GM18870 (cell line): ENCODE measurements around the gene RGS6.

Experiments
- ATAC-seq: cut with Tn5 transposase; IDR thresholded peaks from one replicate; pipeline ENCODE4 v1.9.1; 2021; ENCODE audit warnings: moderate library complexity; ENCODE audit not compliant: unreplicated experiment

RGS6 gene

DNA sequence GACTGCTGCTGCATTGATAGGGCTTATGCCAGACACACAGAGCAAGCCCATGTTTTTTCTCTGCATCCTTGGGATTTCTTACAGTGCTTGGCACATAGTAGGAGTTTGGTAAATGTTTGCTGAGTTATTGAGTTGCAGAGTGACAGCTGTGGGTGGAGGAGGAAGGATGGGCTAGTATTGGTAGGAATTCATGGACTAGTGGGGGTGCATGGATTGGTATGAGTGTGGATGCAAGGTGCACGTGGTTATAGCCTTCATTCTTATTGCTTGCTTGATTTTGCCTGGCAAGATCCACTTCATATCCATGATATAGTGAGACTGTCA, 11.4 kb downstream of the RGS6 start:
- ATAC-seq: no peak

DNA sequence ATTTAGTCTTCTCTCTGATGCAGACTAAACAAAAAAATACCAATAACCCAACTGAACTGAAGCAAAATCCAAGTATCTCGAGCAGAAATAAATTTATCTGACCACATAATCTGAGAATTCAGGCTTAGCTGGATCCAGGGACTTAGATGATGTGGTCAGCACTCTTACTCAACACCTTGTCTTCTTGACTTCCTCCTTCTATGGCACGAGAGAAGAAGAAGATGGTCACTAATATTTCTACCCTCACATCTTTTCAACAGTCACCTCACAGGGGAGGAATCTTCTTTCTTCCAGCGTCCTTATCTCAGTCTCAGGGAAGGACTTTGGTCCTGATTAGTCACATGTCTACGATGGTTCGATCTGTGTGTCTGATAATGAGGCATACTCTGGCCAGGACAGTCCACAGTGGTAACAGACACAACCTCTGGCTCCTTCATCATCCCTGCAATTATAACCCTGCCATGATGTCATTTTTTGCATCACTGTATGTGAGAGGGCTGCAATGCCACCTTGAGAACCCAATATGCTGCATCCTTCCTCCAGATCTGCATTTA, 15.8 kb downstream of the RGS6 start:
- no peak for ATAC-seq

DNA sequence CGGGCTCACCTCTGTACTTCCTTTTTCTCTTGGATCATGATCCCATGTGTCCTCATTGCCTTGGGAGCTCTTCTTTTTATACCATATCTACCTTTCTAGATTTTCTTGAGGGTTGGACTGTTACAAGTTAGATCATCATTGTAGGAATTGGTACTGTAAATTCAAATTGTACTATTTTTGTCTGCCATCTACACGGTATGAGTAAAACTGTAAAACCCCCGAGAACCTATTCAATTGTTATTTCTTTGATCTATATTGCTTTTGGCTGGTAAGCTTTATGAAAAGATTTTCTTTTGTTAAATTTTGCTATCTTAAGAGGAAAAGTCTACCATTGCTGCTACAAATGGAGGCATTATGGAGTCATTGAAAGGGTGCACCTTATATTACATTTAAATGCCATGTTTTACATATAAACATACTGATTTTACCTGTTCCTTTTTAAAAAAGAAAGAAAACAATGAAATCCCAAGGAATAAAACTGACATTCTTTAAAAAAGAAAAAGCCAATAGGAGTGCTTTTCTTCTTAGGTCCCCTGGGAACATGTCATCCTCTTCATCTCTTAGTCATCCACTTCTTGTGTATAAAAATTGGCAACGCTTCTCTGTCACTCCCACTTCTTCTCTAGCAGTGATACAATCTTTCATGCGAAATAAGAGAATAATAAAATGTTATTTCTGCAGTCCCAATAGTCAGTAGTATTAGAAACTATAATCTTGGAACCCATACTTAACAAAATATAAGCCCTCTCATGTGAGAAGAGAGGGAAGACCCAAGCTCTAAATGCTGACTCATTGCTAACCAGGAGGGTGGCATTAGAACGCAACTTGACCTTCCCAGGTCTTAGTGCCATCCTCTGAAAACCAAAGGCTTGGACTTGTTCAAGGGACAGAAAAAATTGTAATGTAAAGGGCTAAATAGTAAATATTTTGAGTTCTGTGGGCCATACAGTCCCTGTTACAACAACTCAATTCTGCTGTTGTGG, 20.4 kb downstream of the RGS6 start:
- ATAC-seq: no peak

DNA sequence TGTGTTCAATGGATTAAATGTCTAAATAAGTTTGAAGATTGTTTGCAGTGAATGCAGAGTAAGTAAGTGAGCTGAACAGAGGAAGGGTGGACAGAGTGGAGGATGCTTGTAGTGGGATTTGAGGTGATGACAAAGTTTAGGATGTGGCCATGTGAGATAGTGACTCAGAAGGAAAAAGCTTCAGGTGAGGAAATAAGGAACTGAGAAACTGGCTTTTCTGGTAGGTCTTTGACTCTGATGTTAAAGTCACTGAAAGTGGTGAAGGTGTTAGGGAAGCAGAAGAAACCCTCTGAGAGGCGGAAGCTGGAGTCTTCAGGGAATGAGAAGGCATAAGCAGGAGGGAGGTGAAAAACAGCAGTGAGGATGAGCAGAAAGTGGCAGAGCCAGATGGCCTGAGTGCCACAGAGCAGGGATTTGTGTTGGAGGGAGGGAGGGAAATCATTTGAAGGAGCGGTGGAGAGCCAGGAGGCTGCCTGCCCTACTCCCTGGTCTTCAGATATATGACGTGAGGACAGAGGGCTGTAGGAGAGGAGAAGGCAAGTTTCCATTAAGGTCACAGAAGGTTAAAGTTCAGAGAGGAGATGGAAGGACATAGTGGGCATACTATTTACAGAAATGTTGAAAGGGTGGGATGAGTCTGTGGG, 24.8 kb downstream of the RGS6 start:
- ATAC-seq: peak; percentile 70

DNA sequence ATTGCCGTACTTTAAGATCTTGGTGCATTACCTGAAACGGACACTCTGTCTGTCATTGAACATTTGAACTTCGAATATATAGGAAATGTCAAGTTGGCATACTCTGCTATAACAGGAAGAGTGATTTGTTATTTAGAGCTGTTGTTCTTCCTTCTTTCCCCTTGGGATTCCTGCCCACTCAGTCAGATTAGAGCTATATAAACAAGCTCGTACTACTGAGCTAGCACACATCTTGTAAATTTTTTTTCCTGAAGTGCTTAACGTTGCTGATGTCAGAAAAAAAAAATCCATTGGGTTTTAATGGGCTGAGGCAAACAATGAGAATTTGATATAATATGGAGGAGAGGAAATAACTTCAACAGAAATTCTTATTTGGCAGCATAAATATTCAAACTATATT, 26.8 kb downstream of the RGS6 start:
- no peak for ATAC-seq

DNA sequence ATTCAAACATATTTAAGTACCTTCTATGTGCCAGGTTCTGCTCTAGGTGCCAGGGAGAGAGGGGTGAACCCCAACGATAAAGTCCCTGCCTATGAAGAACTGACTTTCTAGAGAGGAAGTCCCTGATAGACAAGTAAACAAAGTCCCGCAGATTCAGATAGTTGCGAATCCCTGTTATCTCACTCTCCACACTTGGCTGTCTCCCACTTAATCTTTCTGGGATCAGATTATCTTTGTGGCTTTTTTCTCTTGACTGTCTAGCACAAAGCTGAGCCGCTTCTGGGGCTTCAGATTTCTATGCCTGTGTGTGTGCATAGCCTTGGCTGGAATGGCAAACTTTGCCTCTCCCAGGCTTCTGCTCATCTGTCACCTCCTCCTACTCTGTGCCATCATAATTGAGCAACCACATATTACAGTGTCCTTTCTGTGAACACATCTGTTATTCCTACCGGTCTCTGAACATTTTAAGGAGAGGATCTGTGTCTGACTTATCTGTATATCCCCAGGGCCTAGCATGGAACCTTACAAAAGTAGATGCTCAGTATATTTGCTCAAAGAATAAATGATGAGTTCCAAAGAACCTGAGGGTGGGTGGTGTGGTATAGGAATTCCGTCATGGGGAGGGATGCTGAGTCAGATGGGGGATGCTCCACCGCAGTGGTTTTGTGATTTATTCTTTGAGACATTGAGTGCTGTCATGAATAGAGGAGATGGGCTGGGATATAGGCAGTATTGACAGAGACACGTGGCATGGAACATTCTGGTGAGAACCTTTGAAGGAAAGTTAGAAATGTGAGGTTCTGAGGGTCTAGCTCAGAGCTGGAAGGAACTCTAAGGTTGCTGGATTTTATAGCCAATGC, 28.5 kb downstream of the RGS6 start:
- no peak for ATAC-seq

DNA sequence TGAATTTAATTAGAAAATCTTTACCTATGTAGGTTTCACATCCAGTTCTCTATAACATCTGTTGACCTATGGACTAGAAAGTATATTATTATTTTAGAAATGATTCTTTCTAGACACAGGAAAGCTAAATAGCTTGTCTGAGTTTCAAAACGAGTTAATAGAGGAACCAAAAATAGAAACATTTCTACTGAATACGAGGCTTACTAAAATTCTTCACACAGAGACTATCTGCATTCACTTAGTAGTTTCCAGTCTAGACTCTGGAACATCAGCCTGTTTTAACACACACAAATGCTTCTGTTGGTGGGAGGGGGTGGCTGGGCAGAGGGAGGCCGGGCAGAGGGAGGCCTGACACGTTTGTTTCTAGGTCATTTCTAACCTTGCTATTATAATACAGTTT, 29.7 kb downstream of the RGS6 start:
- no peak for ATAC-seq

DNA sequence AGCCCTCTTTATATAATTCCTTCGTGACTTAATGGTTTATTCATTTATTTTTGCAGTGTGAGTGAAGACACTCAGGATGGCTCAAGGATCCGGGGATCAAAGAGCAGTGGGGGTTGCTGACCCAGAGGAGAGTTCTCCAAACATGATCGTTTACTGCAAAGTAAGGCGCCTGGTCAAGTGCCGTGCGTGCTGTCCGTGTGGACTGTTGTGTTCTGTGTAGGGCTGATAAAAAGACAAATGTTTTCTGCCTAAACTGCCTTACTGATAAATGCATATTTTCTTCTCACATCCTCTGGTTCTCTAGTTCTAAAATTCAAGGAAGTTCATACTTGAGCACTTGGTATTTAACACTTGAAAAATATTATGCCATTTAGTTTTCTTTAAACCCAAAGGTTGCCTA, 32.5 kb downstream of the RGS6 start:
- no peak for ATAC-seq

DNA sequence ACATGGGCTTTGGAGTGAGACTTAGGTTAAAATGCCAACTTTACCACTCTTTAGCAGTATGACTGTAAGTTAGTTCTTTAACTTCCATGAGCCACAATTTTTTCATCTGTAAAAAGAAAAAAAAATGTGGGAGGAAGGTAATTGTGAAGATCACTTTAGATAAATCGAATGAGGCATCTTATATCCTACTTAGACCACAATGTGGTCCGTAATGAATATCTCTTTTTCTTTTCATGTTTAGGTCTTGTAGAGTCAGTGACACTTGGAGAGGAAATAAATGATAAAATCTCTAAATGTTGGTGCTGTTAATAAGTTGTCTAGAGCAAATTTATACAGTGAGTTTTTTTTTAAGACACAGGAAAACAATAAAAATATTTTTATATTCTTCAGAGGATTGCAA, 34.3 kb downstream of the RGS6 start:
- no peak for ATAC-seq

DNA sequence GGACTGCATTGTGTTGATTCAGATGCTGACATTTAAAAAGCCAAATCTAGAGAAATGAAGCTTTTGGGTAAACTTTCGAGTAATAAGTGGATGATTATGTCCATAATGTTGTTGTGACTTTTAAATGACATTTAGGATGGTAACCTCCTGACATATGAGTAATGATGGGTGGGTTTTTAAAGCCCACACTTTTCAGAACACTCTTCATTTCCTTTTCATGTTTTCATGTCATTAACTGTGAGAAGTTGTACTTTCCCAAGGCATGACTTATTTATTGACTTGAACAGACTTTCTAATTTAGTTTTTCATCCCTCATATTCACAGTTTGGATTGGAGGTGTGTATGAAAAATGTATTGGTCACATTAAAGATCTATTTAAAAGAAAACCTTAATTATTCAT, 35.5 kb downstream of the RGS6 start:
- no peak for ATAC-seq

DNA sequence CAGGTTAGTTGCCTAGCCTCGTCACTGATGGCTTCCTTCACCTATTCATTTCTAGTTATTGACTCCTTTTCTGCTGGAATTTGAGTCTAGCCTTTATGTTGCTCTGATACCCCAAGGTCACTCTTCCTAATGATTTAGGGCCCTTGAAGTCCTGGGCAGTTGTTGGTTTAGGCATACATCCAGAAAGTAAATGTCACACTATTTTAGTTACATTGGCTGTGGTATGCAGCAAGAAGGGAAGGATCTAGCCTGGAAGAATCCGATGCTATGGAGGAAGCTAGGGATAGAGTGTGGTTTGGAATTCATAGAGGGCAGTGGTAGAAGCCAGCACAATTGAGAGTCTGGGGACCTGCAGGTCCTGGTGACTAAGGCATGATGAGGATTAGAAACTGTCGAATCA, 38.0 kb downstream of the RGS6 start:
- ATAC-seq: no peak

DNA sequence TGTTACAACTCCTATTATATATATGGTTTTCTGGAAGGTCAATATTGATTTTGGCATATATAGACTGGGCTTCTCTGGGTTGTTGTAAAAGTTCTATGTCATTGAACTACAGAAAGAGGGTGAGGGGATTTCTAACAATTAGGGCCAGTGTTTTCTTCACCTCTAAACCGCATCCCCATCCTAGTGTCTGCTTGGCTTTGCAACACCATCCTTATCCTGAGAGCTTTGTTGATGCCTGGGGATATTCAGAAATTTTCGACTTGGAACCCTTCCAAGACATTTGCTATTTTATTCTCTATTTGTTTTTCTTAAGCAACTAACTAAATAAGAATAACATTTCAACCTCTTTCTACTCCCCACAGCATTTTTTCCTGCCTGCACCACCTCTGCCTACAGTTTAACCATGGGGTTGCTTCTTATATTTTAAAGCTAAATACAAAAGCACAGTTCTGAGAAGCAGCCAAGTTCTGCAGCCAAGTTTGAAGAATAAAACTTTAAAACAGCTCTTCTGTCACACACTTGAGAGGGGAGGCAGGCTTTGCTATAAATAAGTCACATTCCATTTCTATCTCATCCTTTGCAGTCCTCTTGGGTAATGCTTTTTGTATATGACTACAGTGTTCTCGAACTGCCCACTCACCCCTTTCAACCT, 53.4 kb downstream of the RGS6 start:
- no peak for ATAC-seq

DNA sequence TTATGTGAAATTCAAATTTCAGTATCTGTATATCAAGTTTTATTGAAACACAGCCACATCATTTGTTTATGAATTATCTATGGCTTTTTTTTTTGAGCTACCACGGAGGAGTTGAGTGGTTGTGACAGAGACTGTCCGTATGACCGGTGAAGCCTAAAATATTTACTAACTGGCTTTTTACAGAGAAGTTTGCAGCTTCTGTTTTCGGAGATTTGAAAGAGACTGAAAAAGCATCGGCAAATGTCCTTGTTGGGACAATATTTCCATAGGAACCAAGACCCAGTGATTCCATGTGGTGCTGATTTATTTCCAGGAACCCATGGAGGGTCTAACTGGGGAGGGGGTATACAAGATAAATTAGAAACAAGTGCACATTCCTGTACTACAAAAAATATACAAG, 56.2 kb downstream of the RGS6 start:
- ATAC-seq: no peak

DNA sequence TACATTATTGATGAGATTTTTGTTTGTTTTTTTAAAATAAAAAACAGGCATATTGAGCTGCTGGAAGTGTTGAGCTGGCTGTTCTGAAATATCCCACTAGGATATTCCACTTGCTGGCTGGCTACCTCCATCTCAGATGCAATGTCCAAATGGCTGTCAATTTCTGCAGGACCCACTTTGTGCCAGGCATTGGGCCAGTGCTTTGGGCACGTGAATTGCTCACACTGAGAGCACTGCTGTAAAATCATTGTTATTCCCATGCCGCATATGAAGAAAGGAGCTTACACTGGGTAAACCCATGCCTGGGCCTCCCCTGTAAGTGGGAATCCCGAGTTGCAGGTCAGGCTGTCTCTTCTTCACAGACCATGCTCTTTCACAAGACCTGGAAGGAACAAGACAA, 56.7 kb downstream of the RGS6 start:
- no peak for ATAC-seq

DNA sequence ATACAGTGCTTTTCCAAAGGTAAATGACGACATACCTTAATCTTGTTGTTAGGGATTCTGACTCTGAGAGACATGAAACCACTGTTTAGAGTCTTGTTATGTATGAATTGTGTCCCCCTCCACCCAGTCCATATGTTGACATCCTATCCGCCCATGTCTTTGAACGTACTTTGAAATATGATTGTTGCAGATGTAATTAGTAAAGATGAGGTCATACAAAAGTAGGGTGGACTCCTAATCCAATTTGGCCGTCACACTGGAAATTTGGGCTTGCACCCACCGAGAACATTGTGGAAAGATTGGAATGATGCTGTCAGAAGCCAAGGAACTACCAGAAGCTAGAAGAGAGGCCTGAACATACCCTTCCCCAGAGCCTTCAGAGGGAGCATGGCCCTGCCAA, 62.2 kb downstream of the RGS6 start:
- no peak for ATAC-seq

DNA sequence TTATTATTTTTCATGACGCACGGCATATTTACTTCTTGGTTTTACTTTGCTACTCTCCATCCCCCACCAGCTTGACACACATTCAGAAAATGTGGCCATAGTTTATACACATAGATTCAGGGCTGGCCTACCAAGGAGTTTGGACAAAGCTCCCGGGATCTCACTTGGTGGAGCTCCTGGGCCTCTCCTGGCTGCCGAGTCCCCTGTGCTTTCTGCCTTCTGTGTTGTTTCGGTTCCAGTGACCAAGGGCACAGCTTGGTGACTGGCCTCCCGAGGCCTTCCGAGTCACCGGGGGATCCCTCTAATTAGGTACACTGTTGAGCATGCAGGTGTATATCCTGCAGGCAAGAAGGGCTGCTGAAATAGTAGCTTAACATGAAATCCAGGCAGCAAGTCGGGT, 63.5 kb downstream of the RGS6 start:
- ATAC-seq: no peak

DNA sequence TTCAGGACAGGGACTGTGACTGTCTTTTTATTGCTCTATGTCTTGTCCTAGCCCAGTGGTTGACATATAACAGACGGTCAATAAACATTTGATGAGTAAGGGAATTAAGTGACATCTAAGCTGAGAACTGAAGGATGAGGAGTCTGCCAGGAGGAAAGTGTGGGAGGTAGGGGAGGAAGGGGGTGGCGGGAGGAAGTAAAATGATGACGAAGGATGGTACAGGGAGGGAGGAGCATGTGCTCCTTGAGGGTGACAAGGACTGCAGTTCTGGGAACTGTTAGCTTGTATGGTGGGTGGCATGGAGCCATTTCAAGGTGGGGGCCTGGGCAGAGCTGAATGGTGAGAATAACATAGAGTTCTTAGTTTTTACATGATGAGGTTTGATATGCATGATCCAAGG, 64.4 kb downstream of the RGS6 start:
- ATAC-seq: no peak

DNA sequence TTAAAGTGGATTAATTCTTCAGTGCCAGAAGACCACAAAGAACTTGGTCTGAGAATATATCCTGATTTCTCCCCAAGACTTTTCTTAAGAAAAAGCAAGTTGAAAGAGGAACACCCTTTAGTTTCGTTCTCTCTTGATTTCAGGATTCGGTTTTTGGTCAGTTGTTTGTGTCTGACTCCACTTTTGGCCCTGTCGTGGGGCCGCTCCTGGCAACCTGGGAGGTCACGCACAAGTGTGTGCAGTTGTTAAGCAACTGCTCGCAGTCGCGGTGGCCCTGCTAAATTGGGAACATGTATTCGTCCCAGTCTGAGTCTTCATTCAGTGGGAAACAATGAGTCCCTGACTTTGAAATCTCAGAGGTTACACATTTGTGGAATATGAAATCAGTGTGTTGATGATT, 68.7 kb downstream of the RGS6 start:
- ATAC-seq: no peak

DNA sequence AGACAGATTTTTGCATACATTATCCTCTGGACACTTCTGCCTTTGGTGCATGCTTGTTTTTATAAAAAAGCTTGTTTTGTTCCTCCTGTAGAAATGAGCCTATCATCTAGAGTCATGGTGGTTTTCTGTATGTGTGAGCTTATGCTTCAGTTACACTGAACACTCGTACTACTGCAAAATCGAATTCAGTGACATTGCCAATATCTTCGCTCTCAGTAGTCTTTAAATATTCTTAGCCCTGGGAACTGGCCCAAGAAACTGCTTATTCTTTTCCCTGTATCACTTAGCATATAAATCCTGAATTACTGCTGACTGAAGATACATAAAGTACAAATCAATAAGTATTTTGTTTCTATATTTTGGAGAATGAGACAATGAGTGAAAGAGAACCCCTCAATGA, 70.5 kb downstream of the RGS6 start:
- no peak for ATAC-seq

DNA sequence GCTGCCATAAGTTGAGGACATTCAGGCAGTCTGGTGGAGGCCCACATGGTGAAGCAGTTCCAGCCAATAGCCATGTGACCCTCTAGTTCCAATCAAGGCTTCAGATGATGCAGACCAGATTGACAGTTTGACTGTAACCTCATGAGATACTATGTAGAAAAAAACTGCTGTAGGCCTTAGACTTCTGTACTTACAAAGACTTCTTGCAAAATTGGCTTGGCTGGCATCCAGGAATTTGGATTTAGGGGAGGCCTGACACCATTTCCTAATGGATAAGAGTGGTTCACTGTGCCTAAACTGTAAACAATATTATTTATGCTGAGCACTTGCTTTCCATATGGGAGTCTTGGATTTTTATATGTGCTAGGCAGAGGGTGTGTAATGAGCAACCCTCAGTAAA, 76.4 kb downstream of the RGS6 start:
- no peak for ATAC-seq

DNA sequence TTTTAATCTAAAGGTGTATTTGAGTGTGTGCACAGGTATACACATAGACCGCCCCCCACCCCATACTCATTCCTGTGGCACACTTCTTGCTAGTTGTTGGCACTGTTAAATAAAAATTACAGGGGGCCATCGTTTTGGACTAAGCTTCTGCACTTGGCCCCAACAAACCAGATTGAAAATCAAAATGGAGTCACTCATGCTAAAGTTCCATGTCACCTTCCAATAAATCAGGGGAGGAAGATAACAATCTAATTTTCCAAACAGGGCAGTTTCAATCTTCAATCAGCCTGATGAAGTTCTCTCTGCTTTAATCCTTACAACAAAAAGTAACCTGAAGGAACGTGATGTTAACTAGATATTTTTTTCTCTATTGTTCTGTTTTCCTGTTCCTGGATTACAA, 78.2 kb downstream of the RGS6 start:
- ATAC-seq: no peak
